ENCODE measurements around the gene KIR2DL1.
"Not testable (repeated sequence)": the region's sequence is repeated elsewhere in the genome, so short reads cannot be mapped to it uniquely, and the experiment has no call there.

KIR2DL1 gene

DNA sequence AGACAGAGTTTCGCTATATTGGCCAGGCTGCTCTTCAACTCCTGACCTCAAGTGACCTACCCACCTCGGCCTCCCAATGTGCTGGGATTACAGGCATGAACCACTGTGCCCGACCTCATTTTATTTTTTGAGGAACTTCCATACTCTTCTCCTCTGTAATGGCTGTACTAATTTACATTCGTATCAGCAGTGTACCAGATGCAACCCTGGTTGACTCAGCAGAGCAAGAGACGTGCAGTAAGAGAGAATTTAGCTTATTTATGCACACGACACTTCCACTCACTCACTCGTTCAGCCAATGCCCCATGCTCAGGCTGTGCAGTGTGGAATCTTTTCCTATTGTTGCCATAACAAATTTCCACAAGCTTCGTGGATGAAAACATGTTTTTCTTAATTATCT lies 38.4 kb upstream of the KIR2DL1 start:
- ATAC-seq: no peak
- TF ChIP-seq ARNTL (CRISPR knock-in tag; IDR thresholded peaks at IDR 0.05; ENCODE audit: borderline replicate concordance, low read depth) (no peak), OSR1 (CRISPR knock-in tag; IDR thresholded peaks at IDR 0.05) (no peak)

DNA sequence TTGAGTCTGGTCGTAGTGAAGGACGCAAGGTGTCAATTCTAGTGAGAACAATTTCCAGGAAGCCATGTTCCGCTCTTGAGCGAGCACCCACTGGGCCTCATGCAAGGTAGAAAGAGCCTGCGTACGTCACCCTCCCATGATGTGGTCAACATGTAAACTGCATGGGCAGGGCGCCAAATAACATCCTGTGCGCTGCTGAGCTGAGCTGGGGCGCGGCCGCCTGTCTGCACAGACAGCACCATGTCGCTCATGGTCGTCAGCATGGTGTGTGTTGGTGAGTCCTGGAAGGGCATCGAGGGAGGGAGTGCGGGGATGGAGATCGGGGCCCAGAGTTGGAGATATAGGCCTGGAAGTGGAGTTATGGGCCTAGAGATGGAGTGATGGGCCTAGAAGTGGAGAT lies 31.3 kb upstream of the KIR2DL1 start, which contains the start of gene KIR2DL3:
TSS of gene KIR2DL3 (plus strand) at position 208 of the 400 bp plus-strand sequence. CDS start at position 241, 33 bp downstream.
- ATAC-seq: not testable (repeated sequence)

DNA sequence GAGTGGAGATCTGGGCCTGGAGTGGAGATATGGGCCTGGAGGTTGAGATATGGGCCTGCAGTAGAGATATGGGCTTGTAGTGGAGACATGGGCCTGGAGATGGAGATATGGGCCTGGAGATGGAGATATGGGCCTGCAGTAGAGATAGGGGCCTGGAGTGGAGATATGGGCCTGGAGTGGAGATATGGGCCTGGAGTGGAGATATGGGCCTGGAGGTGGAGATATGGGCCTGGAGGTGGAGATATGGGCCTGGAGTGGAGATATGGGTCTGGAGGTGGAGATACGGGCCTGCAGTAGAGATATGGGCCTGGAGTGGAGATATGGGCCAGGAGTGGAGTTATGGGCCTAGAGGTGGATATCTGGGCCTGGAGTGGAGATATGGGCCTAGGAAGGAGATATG lies 30.9 kb upstream of the KIR2DL1 start:
- TF ChIP-seq ZFP3 (CRISPR knock-in tag; IDR thresholded peaks at IDR 0.05): no peak
- ATAC-seq: no peak

DNA sequence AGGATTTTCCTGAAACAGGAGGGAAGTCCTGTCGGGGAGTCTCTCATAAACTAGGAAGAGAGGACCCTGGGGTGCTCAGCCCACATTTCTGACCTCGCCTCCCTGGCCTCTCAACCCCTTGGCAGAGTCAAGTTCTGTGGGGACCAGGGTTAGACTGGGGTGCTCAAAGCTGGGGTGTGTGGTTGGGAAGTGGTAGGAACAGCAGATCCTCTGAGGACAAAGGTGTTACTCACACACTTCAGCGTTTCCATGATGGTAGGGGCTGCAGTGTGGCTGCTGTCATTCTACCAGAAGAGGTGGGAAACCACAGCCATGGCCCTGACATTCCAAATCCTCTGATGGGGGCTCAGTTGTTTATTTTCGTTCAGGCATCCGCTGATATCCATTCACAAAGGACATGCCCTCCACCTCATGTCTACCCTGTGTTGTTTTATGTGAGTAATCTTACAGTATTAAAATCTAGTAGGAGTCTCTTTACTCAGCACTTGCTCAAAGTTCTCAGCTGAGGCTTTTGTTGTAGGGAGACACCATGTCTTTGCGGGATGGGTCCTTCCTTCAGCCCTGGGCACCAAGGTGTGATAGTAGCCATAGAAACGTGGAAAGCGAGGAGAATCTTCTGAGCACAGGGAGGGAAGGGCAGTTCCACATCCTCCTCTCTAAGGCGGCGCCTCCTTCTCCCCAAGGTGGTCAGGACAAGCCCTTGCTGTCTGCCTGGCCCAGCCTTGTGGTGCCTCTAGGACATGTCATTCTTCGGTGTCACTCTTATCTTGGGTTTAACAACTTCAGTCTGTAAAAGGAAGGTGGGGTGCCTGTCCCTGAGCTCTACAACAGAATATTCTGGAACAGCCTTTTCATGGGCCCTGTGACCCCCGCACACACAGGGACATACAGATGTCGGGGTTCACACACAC lies 29.8 kb upstream of the KIR2DL1 start:
- no peak for ATAC-seq
- no peak for TF ChIP-seq ZFP30 (CRISPR knock-in tag; IDR thresholded peaks at IDR 0.05)
- TF ChIP-seq ZNF70 (CRISPR knock-in tag; IDR thresholded peaks at IDR 0.05): no peak
- TF ChIP-seq RARB (CRISPR knock-in tag; IDR thresholded peaks at IDR 0.05): no peak
- no peak for TF ChIP-seq ESRRG (CRISPR knock-in tag; IDR thresholded peaks at IDR 0.05)
- TF ChIP-seq CSDC2 (CRISPR knock-in tag; IDR thresholded peaks at IDR 0.05): no peak
- no peak for TF ChIP-seq GLIS3 (CRISPR knock-in tag; IDR thresholded peaks at IDR 0.05)
- TF ChIP-seq ZFP3 (CRISPR knock-in tag; IDR thresholded peaks at IDR 0.05): no peak
- TF ChIP-seq, protein P1, sequence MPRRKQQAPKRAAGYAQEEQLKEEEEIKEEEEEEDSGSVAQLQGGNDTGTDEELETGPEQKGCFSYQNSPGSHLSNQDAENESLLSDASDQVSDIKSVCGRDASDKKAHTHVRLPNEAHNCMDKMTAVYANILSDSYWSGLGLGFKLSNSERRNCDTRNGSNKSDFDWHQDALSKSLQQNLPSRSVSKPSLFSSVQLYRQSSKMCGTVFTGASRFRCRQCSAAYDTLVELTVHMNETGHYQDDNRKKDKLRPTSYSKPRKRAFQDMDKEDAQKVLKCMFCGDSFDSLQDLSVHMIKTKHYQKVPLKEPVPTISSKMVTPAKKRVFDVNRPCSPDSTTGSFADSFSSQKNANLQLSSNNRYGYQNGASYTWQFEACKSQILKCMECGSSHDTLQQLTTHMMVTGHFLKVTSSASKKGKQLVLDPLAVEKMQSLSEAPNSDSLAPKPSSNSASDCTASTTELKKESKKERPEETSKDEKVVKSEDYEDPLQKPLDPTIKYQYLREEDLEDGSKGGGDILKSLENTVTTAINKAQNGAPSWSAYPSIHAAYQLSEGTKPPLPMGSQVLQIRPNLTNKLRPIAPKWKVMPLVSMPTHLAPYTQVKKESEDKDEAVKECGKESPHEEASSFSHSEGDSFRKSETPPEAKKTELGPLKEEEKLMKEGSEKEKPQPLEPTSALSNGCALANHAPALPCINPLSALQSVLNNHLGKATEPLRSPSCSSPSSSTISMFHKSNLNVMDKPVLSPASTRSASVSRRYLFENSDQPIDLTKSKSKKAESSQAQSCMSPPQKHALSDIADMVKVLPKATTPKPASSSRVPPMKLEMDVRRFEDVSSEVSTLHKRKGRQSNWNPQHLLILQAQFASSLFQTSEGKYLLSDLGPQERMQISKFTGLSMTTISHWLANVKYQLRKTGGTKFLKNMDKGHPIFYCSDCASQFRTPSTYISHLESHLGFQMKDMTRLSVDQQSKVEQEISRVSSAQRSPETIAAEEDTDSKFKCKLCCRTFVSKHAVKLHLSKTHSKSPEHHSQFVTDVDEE (CRISPR knock-in tag; IDR thresholded peaks at IDR 0.05): no peak
- TF ChIP-seq, protein P2, sequence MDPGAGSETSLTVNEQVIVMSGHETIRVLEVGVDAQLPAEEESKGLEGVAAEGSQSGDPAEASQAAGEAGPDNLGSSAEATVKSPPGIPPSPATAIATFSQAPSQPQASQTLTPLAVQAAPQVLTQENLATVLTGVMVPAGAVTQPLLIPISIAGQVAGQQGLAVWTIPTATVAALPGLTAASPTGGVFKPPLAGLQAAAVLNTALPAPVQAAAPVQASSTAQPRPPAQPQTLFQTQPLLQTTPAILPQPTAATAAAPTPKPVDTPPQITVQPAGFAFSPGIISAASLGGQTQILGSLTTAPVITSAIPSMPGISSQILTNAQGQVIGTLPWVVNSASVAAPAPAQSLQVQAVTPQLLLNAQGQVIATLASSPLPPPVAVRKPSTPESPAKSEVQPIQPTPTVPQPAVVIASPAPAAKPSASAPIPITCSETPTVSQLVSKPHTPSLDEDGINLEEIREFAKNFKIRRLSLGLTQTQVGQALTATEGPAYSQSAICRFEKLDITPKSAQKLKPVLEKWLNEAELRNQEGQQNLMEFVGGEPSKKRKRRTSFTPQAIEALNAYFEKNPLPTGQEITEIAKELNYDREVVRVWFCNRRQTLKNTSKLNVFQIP (CRISPR knock-in tag; IDR thresholded peaks at IDR 0.05; ENCODE audit: borderline replicate concordance, low read depth): no peak
- TF ChIP-seq ISL1 (CRISPR knock-in tag; IDR thresholded peaks at IDR 0.05): no peak
- TF ChIP-seq ZC3H10 (CRISPR knock-in tag; IDR thresholded peaks at IDR 0.05): no peak
- TF ChIP-seq TOX (CRISPR knock-in tag; IDR thresholded peaks at IDR 0.05; ENCODE audit: borderline replicate concordance): no peak
- TF ChIP-seq ARNTL (CRISPR knock-in tag; IDR thresholded peaks at IDR 0.05; ENCODE audit: borderline replicate concordance, low read depth): no peak
- TF ChIP-seq ZNF8 (CRISPR knock-in tag; IDR thresholded peaks at IDR 0.05): no peak
- TF ChIP-seq PPARA (CRISPR knock-in tag; IDR thresholded peaks at IDR 0.05; ENCODE audit: borderline replicate concordance): no peak

DNA sequence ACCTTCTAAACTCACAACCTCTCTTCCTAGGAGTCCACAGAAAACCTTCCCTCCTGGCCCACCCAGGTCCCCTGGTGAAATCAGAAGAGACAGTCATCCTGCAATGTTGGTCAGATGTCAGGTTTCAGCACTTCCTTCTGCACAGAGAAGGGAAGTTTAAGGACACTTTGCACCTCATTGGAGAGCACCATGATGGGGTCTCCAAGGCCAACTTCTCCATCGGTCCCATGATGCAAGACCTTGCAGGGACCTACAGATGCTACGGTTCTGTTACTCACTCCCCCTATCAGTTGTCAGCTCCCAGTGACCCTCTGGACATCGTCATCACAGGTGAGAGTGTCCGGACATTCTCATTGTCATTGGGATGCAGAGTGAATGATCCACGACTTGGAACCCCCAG lies 27.6 kb upstream of the KIR2DL1 start:
- not testable (repeated sequence) for ATAC-seq

DNA sequence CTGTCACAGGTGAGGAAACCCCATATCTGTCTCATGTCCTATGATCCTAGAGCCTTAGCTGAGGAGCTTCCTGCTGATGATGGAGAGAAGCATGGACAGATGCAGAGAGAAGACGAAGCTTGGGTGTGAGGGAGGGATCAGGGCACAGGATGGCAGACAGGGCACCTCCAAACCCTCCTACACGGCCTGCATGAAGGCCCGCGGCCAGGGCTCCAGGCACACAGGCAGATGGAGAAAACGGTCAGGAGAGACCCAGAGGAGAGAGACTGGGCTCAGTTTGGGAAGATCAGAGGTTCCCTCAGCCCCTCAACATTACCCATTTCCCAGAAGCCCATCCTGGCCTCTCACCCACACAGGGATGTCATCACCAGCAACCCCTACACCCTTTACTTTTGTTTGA lies 25.5 kb upstream of the KIR2DL1 start:
- not testable (repeated sequence) for ATAC-seq

DNA sequence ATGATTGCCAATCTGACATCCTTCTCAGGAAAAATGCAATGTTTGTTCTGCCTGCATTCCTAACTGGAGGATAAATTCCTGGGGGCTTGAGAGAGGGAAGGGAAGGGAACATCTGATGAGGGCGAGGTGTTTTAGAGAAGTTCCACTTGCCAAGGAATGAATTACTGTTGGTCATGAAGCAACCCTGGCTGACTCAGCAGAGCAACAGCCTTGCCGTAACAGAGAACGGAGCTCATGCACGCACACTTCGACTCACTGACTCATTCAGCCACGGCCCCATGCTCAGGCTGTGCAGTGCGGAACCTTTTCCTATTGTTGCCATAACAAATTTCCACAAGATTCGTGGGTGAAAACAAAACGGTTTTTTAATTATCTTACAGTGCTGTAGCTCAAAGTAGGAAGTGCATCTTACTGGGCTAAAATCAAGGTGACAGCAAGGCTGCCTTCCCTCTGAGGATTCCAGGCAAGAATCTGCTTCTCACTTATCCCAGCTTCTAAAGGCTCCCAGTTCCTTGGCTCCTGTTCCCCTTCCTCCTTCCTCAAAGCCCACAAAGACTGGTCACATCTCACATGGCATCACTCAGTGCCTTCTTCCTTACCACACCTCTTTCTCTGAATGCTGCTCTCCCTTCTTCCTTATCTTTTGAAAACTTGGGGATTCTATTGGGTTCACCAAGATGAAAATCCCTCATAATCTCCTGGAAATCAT lies 21.8 kb upstream of the KIR2DL1 start:
- not testable (repeated sequence) for ATAC-seq

DNA sequence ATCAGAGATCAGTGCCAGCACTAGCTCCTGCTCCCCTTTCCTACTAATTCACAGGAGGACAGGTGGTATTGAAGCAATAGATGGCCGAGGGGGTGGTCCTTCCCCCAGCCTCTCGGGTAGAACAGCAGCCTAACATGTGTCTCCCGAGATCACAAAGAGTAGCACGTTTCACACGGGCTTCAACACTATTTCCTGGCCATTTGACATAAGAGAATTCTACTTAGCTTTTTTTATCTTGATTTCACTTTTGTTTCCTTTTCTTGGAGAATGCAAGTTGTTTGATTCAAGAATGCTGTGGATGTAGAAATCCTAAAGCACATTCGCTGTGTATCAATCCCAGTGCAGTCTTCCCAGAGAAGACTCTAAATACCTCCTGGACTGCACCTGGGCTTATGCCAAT lies 19.3 kb upstream of the KIR2DL1 start:
- ATAC-seq: not testable (repeated sequence)

DNA sequence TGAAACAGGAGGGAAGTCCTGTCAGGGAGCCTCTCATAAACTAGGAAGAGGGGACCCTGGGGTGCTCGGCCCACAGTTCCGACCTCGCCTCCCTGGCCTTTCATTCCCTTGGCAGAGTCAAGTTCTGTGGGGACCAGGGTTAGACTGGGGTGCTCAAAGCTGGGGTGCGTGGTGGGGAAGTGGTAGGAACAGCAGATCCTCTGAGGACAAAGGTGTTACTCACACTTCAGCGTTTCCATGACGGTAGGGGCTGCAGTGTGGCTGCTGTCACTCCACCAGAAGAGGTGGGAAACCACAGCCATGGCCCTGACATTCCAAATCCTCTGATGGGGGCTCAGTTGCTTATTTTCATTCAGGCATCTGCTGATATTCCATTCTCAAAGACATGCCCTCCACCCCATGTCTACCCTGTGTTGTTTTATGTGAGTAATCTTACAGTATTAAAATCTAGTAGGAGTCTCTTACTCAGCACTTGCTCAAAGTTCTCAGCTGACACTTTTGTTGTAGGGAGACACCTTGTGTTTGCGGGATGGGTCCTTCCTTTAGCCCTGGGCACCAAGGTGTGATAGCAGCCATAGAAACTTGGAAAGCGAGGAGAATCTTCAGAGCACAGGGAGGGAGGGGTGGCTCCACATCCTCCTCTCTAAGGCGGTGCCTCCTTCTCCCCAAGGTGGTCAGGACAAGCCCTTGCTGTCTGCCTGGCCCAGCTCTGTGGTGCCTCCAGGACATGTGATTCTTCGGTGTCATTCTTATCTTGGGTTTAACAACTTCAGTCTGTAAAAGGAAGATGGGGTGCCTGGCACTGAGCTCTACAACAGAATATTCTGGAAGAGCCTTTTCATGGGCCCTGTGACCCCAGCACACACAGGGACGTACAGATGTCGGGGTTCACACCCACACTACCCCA lies 13.1 kb upstream of the KIR2DL1 start:
- not testable (repeated sequence) for ATAC-seq

DNA sequence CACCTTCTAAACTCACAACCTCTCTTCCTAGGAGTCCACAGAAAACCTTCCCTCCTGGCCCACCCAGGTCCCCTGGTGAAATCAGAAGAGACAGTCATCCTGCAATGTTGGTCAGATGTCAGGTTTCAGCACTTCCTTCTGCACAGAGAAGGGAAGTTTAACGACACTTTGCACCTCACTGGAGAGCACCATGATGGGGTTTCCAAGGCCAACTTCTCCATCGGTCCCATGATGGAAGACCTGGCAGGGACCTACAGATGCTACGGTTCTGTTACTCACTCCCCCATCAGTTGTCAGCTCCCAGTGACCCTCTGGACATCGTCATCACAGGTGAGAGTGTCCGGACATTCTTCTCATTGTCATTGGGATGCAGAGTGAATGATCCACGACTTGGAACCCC lies 11.0 kb upstream of the KIR2DL1 start:
- ATAC-seq: not testable (repeated sequence)

DNA sequence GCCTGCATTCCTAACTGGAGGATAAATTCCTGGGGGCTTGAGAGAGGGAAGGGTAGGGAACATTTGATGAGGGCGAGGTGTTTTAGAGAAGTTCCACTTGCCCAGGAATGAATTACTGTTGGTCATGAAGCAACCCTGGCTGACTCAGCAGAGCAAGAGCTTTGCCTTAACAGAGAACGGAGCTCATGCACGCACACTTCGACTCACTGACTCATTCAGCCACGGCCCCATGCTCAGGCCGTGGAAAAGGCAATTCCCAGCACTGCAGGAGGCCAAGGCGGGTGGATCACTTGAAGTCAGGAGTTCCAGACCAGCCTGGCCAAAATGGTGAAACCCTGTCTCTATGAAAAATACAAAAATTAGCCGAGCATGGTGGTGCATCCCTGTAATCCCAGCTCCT lies 5.4 kb upstream of the KIR2DL1 start:
- ATAC-seq: not testable (repeated sequence)

DNA sequence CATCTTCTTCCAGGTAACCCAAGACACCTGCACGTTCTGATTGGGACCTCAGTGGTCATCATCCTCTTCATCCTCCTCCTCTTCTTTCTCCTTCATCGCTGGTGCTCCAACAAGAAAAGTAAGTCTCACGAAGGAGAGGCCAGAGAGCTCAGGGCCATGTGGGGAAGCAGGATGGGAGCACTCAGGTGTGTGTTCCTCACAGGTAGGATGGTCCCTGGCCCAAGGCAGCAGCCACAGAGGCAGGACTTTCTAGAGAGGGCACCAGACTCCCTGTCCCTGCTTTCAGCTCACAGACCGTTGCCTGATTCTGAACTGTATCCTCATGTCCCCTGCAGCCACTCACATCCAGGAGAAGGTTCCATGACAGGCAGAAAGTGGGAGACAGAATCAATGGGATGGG lies 3.1 kb upstream of the KIR2DL1 start:
- ATAC-seq: not testable (repeated sequence)

DNA sequence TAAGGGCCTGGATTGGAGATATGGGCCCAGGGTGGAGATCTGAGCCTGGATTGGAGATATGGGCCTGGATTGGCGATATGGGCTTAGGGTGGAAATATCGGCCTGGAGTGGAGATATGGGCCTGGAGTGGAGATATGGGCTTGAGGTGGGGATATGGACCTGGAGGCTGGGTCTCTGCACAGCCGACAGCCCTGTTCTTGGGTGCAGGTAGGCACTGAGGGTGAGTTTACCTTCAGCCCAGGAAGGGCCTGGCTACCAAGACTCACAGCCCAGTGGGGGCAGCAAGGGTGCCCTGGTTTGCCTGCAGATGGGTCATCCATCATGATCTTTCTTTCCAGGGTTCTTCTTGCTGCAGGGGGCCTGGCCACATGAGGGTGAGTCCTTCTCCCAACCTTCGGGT lies 918 bp downstream of the KIR2DL1 start:
- not testable (repeated sequence) for ATAC-seq
